Ammon's horn (tissue), 1 donor: ENCODE measurements around the gene HSF4.

Experiments used
- DNase-seq: peaks from one replicate; pipeline ENCODE4 v3.0.0-alpha.2; 2016; ENCODE audit warnings: low spot score

HSF4 gene

DNA sequence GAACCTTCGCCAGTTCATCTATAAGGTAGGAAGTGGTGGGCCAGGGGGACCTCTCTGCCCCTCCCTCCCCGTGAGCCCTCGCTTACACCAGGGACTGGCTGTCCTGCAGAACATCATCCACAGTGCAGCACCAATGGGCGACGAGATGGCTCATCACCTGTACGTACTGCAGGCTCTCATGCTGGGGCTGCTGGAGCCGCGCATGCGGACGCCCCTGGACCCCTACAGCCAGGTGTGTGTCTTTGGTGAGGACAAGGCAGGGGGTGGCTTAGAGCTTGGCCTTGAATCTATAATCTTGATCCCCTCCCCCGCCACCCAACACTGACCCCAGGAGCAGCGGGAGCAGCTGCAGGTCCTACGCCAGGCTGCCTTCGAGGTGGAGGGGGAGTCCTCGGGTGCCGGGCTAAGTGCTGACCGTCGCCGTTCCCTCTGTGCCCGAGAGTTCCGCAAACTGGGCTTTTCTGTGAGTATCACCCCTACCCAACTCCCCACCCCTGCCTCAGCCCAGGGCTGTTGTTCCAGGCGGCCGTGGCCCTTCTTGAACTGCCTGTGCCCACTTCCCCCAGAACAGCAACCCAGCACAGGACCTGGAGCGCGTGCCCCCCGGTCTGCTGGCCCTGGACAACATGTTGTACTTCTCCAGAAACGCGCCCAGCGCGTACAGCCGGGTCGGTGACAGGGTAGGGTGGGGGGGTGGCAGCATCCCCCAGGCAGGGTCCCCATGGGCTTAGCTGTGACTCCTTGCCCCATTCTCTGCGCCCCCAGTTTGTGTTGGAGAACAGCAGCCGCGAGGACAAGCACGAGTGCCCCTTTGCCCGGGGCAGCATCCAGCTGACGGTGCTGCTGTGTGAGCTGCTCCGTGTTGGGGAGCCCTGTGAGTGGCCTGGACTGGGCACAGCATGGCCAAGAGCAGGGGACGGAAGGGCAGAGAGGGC is 37.1 kb downstream of the HSF4 start:
- no peak for DNase-seq

DNA sequence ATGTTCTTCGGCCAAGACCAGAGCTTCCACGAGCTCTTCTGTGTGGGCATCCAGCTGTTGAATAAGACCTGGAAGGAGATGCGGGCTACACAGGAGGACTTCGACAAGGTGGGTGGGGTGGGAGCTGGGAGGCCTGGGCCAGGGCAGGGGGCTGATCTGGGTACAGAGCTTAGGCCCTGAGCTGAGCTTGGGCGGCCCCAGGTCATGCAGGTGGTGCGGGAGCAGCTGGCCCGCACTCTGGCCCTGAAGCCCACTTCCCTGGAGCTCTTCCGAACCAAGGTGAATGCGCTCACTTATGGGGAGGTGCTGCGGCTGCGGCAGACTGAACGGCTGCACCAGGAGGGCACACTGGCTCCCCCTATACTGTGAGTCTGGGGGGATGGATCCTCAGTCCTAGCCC is 37.9 kb downstream of the HSF4 start:
- DNase-seq: no peak

DNA sequence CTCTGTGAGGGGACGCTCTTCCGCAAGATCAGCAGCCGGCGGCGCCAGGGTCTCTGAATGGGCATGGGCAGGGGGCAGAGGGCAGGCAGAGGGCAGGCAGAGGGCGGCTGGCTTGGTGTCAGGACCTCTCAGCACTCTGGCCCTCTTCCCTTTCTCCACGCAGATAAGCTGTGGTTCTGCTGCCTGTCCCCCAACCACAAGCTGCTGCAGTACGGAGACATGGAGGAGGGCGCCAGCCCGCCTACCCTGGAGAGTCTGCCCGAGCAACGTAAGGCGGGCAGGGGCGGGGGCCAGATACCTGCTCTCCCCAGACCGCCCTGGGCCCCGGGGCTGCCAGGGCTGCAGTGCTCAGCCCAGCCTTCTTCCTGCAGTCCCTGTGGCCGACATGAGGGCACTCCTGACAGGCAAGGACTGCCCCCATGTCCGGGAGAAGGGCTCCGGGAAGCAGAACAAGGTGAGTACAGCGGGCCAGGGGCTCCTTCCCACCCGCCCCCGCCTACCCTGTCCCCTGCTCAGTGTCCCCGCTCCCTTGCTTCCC is 38.5 kb downstream of the HSF4 start:
- DNase-seq: no peak

DNA sequence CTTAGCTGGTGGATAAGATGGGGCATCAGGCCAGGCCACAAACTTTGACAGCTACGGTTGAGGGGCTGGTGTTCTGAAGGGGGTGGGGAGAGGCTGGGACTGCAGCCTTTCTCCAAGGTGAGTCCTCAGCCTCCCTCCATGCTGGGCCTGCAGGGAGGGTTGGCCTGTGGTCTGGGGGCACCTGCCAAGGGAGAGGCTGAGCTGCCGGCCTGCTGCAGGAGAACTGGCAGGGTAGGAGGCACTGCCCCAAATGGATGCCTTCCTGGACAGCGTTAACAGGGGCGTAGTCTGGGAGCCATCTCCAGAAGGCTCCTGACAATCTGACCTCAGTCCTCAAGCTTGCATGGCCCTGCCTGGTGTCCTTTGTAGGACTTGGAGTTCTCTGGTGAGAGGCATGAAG is 39.5 kb downstream of the HSF4 start:
- DNase-seq: no peak

DNA sequence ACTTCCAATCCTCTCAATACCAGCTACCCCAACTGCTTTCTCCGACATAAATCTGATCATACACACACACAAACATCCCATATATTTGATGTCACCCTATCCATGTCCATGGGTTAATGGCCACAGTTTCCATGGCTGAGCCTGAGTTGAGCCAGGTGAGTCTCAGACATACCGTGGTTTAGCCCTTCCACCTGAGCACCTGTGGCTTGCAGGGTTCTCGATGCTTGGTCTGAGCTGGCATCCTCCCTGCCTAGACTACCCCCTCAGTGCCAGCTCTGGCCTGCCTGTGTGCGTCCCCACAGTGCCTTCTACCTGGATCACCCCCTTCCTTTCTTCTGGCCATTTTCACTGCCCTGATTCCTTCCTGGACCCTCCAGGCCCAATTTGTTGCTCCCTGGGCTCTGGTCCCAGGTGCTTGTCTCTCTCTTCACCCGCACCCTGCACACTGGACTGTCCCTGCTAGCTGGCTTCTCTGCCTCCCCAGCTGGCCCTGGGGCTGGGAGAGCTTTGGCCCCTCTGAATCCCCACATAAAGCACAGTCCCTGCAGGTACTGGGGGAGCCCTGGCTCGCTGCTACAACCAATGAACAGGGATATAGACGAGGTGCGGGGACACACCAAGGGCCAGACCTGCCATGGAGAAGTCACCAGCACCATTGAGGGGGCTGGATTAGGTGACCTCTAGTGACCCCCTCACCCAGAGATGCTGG is 41.7 kb downstream of the HSF4 start:
- DNase-seq: no peak

DNA sequence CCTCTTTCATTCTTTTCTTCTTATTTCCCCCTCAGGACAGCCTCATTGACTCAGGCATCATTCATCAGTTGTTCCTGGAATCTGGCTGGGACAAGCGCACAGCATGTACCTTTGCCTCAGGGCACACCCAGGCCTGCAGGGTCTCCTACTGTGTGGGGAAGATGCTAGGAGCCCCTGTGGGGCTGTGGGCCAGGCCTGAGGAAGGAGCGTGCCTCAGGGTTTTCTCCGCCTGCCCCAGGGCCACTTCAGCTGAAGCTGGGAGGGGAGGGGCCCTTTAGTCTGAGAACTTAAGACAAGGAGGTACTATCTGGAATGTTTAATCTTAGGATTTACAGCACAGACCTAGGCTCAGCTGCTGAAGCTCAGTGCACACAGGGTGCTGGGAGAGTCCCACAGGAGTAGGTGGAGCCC is 42.3 kb downstream of the HSF4 start:
- no peak for DNase-seq

DNA sequence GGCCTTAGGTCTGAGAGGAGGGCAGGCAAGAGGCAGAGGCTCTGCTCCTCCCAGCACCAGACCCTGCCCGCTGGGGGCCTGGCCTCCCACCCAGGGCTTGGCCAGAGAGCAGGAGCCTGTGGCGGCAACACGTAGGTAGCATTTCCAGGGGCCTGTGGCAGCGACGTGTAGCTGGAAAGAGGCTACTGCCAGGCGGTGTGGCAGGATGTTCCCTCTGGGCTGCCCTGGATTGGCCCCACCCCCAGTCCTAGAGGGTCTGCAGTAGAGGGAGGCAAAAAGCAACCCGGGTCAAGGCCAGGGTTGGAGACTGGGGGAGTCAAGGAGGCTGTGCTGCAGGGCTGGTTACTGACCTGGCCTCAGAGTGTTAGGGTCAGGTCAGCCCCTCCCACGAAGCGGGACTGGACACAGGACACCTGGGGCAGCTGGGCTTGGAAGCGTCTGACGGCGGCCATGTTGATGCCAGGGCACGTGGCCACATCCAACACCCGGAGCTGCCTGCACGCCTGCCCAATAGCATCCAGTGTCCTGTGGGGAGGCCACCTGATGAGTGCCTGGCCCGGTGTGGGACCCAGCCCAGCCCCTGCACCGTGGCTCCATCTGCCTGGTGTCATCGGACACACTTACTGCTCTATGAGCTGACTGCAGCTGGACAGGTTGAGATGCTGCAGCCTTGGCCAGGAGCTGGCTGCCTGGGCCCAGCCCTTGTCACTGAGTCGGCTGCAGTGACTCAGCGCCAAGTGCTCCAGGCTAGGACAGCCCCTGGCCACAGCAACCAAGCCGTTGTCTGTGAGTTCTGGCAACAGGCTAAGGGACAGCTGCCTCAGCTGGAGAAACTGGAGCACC is 42.9 kb downstream of the HSF4 start:
- no peak for DNase-seq

DNA sequence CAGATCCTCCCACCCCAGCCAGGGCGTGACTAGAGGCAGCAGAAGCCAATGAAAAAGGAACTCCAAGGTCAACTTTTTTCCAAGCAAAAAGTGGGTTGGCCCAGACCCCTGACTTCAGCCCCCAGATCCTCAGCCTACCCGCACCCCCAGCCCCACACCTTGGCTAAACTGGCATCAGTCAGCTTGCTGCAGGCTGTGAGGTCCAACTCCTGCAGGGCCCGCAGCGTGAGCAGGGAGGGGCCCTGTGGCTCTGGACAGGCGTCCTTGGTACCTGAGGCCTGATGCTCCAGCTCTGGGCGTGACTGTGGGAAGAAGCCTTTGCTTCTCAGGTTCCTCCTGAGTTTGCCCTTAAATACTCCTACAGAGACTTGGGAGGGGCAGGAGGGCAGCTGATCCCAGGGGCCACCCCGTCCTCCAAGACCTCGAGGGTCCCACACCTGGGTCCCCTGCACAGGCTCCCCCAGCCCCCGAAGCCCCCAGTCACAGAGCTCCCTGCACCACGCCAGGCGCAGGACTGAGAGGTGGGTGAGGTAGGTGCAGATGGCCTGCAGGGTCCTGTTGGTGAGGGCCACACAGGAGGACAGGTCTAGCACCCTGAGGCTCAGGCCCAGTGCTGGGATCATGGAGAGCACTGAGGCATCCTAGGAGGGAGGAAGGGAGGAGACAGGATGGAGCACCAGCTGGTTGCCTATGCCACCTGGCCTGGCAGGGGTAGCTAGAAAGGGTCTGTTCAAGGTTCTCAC is 43.8 kb downstream of the HSF4 start:
- DNase-seq: no peak

DNA sequence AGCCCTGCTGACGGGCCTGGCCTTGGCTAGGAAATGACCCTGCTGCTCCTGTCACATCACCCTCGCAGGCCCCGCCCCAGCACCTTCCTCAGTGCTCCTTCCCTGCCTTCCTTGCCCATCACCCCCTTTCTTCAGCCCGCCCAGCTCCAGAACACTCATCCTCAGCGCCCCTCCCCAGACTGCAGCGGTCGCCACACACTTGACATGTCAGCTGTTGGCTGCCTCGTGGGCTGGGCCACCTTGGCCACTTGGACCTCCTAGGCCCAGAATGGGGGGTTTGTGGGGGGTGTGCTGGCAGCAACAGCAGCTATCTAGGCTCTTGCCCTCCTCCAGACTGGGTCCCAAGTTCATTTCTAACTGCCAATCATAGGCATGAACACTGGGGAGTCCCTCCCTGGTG is 45.0 kb downstream of the HSF4 start:
- no peak for DNase-seq

DNA sequence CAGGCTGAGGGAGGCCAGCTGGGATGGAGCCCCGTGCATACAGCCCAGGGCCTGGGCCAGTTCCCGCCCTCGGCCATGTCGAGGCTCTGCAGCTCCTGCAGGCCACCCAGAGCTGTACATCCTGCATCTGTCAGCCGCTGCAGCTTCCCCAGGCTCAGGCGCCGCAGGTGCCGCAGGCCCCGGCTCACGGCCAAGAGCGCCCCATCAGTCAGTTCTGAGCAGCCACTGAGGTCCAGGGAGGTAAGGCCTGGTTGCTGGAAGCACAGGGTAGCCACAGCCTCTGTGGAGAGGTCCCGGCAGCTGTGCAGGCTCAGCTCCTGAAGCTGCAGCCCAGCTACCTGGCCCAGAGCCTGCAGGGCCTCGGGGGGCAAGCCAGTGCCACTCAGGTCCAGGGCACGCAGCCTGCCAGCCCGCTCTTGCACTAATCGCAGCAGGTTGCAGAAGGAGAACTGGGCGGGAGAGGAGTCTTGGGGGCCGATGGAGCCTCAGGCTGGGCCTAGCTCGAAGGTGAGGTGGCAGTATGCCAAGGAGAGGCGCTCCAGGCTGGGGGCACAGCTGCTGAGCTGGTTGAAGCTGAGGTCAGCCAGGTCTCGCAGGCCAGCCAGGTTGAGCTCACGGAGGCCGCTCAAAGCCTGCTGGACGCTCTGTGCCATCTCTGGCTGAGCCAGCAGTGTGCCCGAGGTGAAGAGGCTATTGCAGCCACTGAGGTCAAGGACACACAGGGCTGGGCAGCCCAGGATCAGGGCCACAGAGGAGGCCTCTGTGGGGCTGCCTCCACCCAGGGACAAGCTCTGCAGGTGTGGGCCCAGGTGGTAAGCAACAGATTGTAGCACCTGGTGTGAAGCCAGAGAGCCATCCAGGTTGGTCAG is 45.8 kb downstream of the HSF4 start:
- DNase-seq: no peak

DNA sequence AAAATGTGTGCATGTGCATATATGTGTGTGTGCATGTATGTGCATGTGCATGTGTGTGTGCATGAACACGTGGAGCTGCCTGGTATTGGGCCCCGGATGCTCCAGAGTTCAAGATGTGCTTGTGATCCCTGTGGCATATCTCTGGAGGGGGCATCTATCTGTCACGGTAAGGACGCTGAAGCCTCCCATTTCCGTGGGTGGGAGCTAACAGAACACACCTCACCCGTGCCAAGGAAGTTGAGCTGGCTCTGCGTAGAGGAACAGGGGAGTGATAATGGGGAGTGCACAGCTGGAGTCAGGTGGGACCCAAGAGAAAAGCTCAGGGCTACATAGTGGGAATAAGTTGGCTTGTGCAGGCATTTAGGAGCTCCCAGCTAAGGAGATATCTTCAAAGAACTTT is 47.1 kb downstream of the HSF4 start:
- DNase-seq: no peak

DNA sequence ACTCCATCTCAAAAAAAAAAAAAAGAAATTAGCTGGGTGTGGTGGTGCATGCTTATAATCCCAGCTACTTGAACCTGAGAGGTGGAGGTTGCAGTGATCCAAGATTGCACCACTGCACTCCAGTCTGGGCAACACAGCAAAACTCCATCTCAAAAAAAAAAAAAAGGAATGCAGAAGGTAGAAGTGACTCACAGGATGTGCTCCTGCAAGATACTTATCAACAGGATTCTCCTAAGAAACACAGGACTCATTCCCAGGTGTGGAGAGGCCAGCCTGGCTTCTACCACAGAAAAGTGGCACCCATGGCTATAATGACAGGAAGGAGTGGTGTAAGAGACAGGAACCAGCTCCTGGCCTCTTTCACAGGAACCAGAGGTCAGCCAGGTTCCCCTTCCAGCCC is 48.2 kb downstream of the HSF4 start:
- no peak for DNase-seq

DNA sequence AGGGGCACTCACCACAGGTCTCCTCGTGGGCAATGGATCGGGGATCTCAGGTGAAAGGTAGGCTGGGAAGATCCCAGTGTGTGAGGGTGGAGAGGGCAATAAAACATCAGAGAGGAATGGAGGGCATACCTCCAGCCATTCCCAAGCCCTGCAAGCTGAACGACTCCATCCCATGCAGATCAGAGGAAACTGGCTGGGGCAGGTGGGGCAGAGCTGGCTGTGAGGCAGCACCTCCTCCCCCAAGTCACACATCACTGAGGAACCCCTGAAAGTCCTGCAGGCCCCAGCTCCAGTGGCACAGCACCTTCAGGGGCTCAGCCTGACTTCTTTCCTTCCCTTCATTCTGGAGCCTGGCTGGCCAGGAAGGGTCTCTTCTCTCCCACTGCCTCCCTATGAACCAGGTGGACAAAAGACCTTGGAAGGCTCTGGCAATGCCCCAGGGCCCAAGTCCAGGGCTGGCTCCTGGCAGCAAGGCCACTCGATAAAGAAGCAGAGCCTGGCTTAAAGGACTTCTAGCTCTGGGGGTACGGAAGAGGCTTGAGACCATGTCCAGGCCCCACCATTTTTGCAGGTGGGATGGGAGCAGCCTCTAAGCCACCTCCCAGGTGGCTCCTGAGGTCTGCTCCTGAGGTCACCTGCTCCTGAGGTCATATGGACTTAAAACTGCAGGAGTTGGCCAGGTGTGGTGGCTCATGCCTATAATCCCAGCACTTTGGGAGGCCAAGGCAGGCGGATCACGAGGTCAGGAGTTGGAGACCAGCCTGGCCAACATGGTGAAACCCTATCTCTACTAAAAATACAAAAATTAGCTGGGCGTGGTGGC is 48.9 kb downstream of the HSF4 start:
- no peak for DNase-seq

DNA sequence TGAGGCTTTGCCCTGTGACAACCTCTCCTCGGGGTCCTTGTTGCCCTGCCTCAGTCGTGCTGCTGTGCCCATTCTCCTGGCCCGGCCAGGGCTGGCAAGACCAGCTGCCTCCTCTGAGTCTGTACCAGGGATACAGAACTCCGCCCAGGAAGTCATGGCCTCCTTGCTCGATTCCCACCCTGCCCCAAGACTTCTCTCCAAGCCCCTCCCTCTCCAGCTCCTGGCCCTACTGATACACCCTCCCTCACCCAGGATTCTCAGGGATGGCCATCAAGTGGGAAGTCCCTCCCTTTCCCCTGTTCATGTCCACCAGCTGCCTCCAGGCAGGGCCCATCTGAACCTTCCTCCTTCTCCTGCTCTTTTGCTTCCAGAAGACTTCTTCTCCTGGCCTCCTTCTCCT is 51.2 kb downstream of the HSF4 start:
- DNase-seq: no peak

DNA sequence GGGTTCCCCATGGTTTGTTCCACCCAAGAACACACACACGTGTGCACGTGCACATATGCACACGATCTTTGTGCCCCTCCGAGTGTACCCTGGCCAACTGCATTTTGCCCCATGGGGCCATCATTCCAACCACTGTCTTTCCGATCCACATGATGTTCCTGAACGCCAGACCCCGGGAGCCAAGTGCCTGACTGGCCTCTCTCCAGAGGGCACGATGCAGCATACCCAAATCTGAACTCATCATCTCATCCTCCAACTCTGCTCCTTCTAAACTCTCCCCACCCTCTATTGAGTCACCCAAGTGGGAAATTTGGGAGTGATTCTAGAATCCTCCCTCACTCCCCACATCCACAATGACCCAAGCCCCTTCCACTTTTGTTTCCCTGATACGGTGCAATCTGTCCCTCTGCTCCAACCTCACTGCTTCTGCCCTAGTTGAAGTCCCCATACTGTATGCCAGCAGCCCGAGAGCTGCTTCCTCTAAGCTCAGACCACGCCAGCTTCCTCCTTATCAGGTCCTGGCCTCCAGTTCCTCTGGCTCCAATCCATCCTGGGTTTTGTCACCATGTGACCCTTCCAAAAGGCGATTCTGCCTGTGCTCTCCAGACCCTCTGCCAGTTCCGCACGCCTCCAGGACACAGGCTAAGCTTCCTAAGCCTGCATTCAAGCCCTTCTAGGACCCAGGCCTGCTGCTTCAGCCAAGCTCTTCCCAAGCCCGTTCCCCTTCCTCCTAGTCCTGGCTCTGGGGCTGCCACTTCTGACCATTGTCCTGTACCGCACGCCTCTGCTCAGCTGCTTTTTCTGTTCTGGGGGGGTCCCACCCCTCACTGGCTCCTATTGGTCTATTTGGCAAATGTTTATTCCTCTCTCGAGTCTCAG is 52.3 kb downstream of the HSF4 start:
- peak; percentile 69 for DNase-seq
